ENCODE results near the gene GLP2R. TPM values are rescaled to one million over a fixed set of nuclear protein-coding genes. Genes with fewer than 3 reads are reported as not detected.

Gene GLP2R
- total RNA-seq, 1 donor from 2014 or later = not detected

DNA sequence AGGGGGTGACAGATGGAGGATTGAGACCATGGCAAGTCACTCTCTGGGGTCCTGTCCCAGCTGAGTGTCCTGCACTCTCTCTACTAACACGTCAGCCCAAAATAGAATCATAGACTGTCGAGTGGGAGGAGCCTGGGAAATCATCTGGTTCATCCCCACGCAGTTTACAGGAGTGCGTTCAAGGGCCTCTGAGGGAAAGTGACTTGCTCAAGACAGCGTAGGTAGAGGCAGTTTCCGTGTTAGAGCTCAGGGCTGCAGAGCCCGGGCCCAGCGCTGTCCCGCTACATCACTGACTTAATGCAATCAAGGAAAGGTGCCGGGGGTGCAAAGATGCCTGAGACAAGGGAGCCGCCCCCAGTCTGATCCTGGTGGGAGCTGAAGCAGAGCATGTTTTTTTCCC, 14.2 kb upstream of the GLP2R start:
- intact Hi-C loops (cut with micrococcal nuclease) = no loop called here

DNA sequence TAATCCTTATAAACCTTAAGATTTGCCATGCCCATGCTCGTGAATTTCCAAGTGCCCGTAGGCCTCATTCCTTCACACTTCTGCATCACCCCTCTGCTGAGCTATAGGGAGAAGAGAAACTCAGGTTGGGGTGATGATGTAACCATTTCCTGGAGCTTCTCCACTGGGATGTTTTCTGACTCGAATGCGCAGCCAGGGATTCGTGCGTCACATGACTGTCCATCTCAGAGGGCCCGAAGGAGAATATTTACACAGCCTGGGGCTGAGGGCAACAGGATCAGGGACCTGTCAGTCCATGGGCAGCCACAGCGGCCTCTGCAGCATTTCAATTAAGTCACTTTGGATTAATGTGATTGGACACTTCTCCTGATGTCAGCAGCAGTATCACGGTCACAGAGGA, 12.6 kb upstream of the GLP2R start:
- intact Hi-C loops (cut with micrococcal nuclease) = no loop called here

DNA sequence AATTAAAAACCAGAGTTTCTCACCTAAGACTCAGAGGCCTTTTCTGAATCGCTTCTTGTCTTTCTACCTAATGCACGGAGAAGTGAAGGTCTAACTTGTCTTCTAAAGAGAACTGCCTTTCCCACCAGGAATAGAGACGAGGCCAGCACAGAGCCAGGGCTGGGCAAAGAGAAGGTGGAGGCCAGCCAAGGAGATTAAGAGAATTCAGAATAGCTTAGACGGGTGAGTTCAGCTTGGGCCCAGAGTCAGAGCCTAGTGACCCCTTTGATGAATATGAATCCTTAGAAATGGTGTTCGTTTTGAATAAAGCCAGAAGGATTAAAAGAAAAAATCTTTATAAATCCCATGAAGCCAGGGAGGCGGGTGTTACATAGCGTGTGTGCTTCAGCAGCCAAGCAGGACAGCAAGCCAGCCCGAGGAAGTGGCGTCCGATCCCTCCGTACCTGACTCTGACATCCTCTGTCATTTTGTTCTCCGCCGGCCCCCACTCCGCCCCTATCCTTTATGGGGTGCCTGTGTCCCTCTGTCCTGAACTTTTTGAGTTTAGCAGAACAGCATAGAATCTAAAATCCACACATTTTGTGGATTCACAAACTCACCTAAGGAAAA, 11.3 kb upstream of the GLP2R start:
- intact Hi-C loops (cut with micrococcal nuclease) = no loop called here

DNA sequence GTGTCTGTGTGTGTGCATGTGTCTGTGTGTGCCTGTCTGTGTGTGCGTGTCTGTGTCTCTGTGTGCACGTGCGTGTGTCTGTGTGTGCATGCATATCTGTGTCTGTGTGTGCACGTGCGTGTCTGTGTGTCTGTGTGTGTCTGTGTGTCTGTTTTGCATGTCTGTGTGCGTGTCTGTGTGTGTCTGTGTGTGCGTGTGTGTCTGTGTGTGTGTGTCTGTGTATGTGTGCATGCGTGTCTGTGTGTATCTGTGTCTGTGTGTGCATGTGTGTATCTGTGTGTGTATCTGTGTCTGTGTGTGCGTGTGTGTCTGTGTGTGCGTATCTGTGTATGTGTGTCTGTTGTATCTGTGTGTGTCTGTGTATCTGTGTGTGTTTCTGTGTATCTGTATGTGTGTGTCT, 9.3 kb upstream of the GLP2R start:
- intact Hi-C loops (cut with micrococcal nuclease) = no loop called here

DNA sequence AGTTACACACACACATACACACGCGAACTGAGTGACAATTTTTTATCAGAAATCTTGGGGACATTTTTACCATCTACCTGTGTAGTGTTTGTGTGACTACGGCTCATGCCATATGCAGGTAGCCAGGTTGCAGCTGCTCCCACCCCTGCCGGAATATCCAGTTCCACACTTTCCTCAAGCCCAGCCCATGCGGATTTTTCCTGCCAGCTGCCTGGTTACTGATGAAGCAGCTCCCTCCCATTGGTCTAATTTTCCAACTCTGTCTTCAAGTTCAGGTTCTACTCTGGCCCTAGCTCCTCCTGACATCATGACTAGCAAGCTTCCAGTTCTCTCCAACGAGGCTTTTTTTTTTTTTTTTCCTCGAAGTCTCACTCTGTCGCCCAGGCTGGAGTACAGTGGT, 8.6 kb upstream of the GLP2R start:
- intact Hi-C loops (cut with micrococcal nuclease) = no loop called here

DNA sequence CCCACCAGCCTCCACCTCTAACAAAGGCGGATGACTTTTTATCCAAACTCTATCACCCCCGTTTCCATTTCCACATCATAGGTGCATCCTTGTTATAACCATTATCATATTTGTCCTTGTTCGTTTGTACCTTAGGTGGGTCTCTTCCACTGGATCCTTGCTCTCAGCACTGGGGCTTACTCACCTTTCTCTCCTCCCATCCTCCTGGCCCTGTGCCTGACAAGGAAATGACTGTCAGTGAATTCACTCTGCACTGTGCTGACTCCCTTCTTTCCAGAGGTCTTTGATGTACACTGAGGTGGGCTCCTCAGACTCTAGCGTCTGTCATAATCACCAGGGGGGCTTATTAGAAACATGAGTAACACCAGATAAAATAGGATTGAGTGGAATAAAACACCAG, 7.0 kb upstream of the GLP2R start:
- intact Hi-C loops (cut with micrococcal nuclease) = no loop called here

DNA sequence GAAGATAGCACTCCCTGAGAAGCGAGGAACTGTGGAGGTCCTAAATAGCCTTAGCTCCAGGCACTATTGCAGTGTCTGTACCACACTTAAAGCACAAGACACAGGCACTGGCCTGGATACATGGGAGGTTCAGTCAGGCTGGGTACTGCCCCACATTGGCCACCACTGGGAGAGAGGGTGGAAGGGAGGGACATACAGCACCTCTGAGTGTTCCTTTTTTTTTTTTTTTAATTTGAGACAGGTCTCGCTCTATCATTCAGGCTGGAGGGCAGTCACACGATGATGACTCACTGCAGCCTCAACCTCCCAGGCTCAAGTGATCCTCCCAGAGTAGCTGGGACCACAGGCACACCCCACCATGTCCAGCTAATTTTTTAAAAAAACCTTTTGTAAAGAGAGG, 5.3 kb upstream of the GLP2R start:
- intact Hi-C loops (cut with micrococcal nuclease) = no loop called here

DNA sequence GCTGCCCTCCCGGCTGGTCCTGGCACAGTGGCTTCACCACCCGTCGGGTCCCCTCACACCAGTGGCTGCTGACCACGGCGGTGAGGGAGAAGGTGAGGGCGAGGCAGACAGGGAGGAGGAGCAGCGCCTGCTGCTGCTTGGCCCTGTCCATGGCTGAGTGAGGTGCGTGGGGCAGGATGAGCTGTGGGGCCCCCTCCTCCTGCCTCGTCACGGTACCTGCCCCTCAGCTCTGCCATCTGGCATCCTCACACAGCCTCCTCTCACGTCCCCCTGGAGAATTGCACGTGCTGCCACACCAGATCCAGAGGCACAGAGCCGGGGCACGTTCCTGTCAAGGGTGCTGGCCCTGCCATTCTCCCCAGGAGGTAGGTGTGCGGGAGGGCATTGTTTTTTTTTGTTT, 3.8 kb upstream of the GLP2R start, which contains the start of gene GSG1L2:
TSS of gene GSG1L2 (minus strand) at position 159 of the 400 bp plus-strand sequence. CDS start at position 151, 8 bp downstream.
- intact Hi-C loops (cut with micrococcal nuclease) = no loop called here

DNA sequence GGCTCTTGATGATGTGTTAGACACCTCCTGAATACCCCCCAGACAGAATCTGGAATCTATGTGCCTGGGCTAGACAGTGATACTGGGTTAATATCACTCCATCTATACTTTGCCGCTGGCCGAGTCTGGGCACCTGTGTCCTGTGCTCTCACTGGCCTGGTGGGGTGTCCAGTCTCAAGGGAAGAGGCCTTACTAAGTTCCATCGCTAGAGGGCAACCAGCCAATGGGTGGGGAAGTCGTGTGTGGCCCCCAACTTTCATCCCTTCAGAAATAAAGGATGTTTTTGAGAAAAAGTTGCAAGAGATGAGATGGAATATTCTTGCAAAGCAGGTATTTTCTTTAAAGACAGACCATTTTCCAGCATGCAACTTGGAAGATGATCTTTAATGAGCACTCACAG, 1.6 kb upstream of the GLP2R start:
- intact Hi-C loops (cut with micrococcal nuclease) = no loop called here

DNA sequence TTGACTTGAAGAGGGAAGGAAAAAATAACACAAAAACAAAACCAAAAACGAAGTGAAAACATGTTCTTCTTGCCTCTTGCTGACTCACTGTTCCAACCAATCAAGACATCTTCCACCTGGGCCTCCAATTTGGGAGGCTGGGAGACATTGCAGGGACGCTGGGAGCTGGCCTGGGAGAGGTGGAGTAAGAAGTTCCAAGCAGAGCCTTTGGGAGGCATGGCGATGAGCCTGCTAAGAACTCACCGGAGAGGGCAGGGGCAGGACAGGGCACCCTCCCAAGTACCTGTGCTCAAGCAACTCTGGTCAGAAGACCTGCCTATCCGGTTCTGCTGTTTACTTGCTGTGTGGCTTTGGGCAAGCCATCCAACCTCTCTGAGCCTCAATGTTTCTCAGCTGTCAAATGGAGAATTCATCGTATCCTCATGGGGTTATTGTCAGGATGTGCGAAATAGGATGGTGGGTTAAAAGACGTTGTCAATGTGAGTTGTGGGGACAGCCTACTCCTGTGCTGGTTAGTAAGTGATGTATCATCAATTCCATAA, 856 bp upstream of the GLP2R start:
- intact Hi-C loops (cut with micrococcal nuclease) = no loop called here

DNA sequence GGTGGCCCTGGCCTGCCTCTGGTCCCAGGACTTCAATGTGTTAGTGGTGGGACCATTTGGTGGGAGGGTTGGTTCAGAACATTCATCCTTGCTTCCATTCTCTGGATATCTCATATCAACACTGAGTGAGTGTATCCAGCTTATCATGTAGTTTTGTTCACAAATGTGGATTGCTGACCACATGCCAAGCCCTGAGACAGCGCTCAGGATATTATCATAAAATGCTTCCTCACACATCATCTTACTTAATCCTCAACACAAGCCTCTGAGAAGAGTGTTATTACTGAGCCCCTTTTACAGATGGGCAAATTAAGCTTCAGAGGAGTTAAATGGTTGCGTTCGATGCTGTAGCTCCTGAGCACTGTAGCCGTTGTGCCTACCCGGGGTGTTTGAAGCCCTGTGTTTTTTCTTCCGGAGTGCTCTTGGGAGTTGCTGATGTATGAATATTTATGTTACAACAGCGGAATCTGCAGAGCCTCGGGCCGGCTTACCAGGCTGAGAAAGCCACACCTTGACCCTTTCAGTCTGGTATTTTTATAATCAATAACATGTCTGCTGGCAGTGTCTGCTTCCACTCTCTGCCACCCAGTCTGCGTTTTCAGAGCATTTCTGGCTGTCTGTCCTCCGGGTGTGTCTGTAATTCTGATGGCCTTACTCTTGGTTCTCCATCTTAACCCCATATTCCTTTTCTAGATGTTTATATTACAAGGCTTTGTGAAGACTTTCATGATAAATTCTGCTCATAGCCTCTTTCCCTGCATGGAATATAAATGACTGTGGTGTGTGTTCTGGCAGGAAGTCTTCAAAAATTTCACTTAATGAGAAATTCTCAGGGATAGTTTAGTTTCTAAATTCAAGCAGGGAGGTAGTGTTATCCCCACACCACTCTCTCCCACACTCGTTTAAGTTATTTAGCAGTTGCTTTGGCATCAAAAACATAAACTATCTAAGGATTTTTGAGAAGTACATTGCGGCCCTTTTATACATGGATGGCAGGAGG, 2.9 kb downstream of the GLP2R start:
- intact Hi-C loops (cut with micrococcal nuclease) = no loop called here

DNA sequence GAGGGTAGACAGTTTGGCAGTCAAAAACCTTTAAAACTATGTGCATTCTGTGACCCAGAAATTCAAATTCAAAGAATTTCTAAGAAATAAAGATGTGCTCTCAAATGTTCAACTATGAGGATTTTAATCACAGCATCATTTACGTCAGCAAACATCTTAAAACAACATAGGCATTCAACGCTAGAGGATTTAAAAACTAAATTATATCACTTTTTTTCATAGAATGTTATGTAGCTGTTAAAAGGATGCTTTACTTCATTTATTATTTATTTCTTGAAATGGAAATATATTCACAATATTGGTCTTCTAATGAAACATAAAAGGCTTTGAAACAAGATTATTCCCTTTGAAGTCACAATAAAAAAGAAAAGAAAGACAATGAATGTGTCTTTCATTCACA, 3.6 kb downstream of the GLP2R start:
- intact Hi-C loops (cut with micrococcal nuclease) = no loop called here

DNA sequence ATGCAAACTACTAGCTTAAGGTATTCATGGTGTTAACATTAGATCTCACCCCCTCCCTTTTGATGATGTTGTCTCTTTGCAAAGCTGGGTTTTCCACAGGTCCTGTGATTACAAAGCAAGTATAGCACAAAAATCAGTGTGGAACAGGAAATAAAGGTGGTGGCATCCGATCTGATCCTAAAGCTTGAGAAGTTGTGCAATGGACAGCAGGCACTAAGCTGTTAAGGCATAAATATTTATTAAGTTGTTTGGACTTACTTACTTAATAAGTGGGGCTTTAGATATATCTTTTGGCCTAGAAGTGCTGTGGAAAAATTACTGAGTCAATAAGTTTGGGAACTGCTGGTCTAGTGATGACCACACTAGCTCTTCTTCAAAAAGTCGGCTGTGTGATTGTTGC, 5.0 kb downstream of the GLP2R start:
- intact Hi-C loops (cut with micrococcal nuclease) = no loop called here

DNA sequence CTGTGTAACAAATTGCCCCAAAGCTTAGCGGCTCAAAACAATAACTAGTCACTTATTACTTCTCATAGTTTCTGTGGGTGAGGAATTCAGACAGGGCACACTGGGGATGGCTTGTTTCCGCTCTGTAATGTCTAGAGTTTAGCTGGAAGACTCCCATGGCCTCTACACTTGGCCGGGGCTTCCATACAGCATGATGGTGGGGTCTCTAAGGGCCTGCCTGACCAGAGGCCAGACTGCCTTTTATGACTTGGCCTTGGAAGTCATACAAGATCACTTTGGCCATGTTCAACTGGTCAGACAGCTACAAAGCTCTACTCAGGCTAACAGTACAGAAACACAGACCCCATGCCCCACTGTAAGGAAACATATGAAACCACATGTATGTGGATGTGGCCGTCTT, 8.2 kb downstream of the GLP2R start:
- intact Hi-C loops (cut with micrococcal nuclease) = no loop called here

DNA sequence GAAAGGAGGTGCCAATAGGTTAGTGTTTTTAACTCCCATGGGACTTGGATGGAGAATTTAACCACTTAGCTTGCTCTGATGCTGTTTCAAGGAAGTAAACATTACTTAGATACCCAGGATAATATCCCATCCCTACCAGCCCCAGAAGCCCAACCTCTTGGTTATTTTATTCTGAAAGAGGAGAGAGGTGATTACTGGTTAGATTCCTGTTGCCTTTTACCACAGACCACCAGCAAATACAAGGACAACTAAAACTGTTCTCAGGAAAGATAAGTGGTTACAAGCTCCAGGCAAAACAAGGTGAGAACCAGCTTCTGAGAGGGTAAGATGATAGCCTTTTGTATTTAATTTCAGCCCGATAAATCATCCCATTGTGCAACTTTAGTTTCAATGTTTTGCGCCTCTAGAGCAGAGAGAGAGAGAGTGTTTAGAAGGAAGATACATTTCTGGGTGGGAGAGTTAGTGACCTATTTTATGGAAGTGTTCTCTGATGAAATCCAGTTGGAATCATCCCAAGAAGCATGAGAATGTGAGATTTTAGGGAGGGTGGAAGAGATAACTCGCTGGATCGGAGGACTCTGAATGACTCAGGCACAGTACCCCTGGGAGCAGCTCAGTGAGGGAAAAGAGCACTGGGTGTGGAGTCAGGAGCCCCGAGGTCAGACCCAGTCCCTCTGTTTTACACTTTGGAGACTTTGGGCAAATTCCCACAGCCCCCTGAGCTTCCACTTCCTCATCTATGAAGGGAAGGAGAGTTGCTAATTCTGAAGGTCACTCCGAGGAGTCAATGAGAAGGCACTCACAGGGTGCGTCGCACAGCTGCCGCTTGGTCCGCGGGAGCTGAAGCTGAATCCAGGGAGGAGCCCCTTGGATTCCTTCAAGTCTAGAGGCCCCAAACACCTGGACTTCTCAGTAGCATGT, 12.1 kb downstream of the GLP2R start:
- intact Hi-C loops (cut with micrococcal nuclease) = no loop called here

DNA sequence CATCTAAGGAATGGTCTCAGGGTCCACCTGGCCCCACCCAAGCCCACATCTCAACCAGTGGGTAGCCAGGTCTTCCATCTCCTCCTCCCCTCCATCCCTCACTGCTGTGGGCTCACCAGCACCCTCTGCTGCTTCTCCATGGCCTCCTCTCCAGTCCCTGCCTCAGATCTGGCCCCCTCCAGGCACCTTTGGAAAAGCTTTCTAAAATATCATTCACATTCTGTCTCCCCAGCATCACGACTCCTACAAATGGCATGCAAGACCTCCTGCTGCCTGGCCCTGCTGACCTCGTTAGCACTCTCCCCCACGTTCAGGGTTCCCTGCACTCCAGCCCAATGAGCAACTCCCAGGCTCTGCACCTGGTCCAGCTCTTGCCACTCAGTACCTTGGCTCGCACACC, 13.7 kb downstream of the GLP2R start:
- intact Hi-C loops (cut with micrococcal nuclease) = no loop called here

DNA sequence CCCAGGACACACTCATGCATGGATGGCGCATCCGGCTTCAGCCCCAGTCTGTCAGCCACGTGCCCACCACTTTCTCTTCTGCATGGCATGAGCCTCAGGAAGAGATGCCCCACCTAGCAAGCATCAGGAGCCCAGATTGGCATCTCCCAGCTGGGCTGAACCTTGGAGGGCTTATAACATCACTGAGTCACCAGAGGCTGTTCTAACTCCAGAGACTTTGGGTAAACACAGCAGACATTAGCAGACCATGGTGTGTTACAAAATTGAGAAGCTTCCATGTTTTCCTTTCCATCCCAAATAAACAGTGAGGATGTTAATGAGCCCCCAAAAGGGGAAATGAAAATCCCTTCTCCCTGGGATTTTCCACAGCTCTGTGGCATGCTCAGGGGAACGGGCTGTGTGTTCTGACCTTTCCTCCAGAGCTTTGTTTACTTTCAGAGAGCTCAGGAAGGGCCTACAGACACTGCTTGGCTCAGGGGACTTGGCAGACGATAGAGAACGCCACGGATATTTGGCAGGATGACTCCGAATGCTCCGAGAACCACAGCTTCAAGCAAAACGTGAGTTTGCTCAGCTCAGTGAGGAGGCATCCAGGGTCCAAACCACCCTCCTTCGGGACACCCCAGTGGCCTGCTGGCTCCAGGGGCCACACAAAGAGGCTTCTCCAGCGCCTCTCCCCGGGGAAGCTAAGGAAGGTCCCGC, 16.5 kb downstream of the GLP2R start:
- intact Hi-C loops (cut with micrococcal nuclease) = no loop called here

DNA sequence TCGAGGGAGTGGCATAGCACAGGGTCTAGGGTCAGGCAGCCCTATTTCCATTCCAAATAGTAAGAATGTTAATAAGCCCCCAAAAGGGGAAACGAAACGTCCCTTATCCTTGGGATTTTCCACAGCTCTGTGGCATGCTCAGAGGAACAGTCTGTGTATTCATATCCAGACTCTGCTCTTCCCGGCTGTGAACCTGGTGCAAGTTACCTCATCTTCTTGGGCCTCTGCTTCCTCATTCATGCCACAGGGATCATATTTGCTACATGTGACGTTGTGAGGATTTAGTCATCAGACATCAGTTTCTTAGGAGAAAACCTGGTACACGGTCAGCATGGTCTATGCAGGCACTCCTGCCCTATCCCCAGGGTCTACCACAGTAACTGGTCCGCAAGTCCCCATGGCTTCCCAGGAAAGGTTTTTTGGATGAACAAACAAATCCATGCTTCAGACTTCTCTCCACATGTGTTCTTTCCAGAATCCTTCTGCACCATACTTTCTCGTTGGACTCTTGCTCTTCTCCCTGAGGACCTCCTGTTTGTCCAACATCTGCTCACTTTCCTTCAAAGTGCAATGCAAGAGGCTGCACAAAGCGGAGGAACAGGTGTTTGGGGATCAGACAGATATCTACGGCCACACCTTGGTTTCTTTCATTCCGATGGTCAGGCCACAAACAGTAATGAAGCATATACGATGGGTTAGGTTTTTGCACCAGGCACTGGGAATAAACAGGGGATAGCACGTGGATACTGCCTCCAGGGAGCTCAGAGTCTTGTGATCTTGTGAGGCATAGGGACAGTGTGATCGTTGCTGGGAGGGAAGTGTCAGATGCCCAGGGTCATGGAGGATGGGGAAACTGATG, 17.7 kb downstream of the GLP2R start:
- intact Hi-C loops (cut with micrococcal nuclease) = no loop called here

DNA sequence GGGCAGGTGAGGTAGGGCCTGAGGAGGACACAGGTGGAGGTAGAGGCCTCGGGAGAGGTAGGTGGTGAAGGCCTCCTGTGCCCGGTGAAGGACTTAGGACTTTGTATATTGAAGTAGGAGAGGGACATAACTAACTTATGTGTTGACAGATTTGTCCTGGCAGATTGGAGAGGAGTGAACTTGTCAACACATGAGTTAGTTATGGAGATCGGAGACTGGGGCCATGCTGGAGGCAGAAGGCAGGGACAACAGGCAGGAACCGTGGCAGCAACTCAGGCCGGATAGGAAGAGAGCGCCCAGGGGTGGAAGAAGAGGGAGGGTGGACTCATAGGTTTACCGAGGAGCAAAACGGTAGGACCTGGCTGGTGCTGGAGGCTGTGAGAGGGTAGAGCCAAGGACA, 18.4 kb downstream of the GLP2R start:
- intact Hi-C loops (cut with micrococcal nuclease) = no loop called here

DNA sequence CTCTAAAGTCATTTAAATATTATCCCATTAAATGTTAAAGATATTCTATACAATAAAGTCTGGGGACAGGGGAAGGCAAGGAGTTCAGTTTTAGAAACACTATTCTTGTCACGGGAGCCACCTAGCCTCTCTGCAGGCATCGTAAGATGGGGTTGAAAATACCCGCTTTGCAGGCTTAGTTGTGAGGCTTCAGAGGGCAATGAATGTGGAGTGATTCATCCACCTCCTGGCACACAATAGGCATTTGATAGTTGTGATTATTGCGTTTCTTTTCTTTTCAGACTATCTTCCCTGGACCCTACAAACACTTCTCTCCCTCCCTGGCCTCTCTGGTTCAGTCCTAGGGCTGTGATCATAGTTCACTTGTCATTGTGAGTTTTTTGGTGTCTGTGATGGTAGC, 19.6 kb downstream of the GLP2R start:
- intact Hi-C loops (cut with micrococcal nuclease) = no loop called here

Data from T-helper 1 cell treated with Interleukin-12 subunit alpha and Interleukin-12 subunit beta and Interleukin-4 antibody, amounts not matched to agents 30 ng/mL and 1 ng/mL, for 36 hours (primary cell).